Measurements from ENCODE around the gene CTSZ. TPM values are rescaled to one million over a fixed set of nuclear protein-coding genes. Genes with fewer than 3 reads are reported as not detected.
A peak's percentile ranks its signal among the peaks of the same experiment; 100 is the strongest.

CTSZ gene
- total and polyA plus RNA-seq, 2 of the 8 experiments (the other 6 are each of a cell fraction or from before 2014, with no cell fraction given): 32.8 to 34.0 TPM

GRCh38 chr20:58973179-58973578 lies 33.9 kb downstream of the CTSZ start:
- Histone ChIP-seq H2BK15ac (ENCODE audit: low read length) (no peak overlapping the region), H2BK12ac (ENCODE audit: low read depth, low read length) (no peak overlapping the region), H3K23me2 (ENCODE audit: low read depth, low read length) (no peaks in the 10 kb centered on the region), H2BK5ac (ENCODE audit: low read depth, low read length) (no peak overlapping the region), H2AK5ac (ENCODE audit: low read depth, low read length) (no peak overlapping the region), H3K4me3 (ENCODE audit: extremely low read depth in 1 of 4, insufficient read depth in 2 of 4, low read depth in 3 of 4, low read length in 4 of 4) (no peak overlapping the region), H3K9ac (replicated peaks in 1 of 4; ENCODE audit: extremely low read depth in 1 of 4, low read depth in 3 of 4, low read length in 3 of 4) (no peak overlapping the region), H3K27me3 (replicated peaks in 1 of 4; ENCODE audit: control insufficient read depth in 3 of 4, extremely low read depth in 1 of 4, insufficient read depth in 3 of 4, low read length in 3 of 4) (no peaks in the 10 kb centered on the region; a peak in 1 of 7 replicates), H4K8ac (ENCODE audit: extremely low read depth, insufficient read depth, low read length) (no peak overlapping the region), H3K4ac (replicated peaks; ENCODE audit: insufficient read length, low read depth, low read length) (no peak overlapping the region), H4K5ac (ENCODE audit: insufficient read length, low read depth, low read length) (no peak overlapping the region), H4K20me1 (replicated peaks in 1 of 2; ENCODE audit: control insufficient read depth in 1 of 2, insufficient read depth in 2 of 2, low read length in 2 of 2) (no peaks in the 10 kb centered on the region), H2BK120ac (replicated peaks; ENCODE audit: low read depth, low read length) (no peak overlapping the region), H3K79me1 (ENCODE audit: low read depth, low read length) (no peaks in the 10 kb centered on the region), H3K18ac (ENCODE audit: extremely low read depth, low read length) (no peak overlapping the region), H4K91ac (replicated peaks; ENCODE audit: insufficient read length, low read length) (no peak overlapping the region), H3K79me2 (ENCODE audit: control insufficient read depth in 1 of 2, insufficient read depth in 2 of 2, low read length in 2 of 2) (no peaks in the 10 kb centered on the region), H3K23ac (ENCODE audit: insufficient read length) (no peak overlapping the region), H2AFZ (ENCODE audit: low read length) (no peak overlapping the region; the same call in 1 of the 2 replicates), H3K36me3 (ENCODE audit: control insufficient read depth in 2 of 4, insufficient read depth in 4 of 4, low read length in 3 of 4) (no peaks in the 10 kb centered on the region), H3K56ac (replicated peaks; ENCODE audit: insufficient read length, low read depth, low read length) (no peak overlapping the region), H3K4me1 (replicated peaks in 1 of 4; ENCODE audit: control insufficient read depth in 3 of 4, insufficient read depth in 4 of 4, low read length in 3 of 4) (peaks cover 0 to 2% (median 0%) of the 10 kb centered on the region in 4 experiments; a peak in 2 of 7 replicates), H3K27ac (ENCODE audit: low read depth, low read length) (no peak overlapping the region), H3K4me2 (ENCODE audit: insufficient read depth in 1 of 2, low read depth in 2 of 2, low read length in 2 of 2) (no peak overlapping the region), H2BK20ac (ENCODE audit: low read length) (no peak overlapping the region), H3K9me3 (ENCODE audit: insufficient read depth in 2 of 2, low read depth in 1 of 2, low read length in 1 of 2) (no peaks in the 10 kb centered on the region), H3K14ac (ENCODE audit: insufficient read length) (no peak overlapping the region)
- CTCF ChIA-PET (ENCODE audit: partially characterized antibody): interaction anchor here (0.7 kb wide), 1 partner anchor 937 kb away, joined by 3 read pairs; no protein-coding TSS in a partner anchor
- DNase-seq (ENCODE audit: low read depth in 1 of 2, low spot score in 2 of 2): peak in 1 of 2 experiments; percentile 33
- POLR2A ChIA-PET (ENCODE audit: partially characterized antibody): no interaction called here
- WGBS, 2 experiments (ENCODE audit: extremely low coverage in 1 of 2, insufficient coverage in 1 of 2, insufficient read length in 1 of 2, insufficient replicate concordance in 2 of 2, low coverage in 1 of 2, low lambda C conversion rate in 2 of 2, missing lambda C conversion rate in 1 of 2): 51% methylated on average over 4 of the region's 4 CpGs; no CpG with 5 or more reads in 1 of the 2 experiments
- FAIRE-seq: no peak
- TF ChIP-seq EZH2 (IDR thresholded peaks at IDR 0.05; ENCODE audit: low read depth, low read length, severe bottlenecking) (no peak), E2F6 (IDR thresholded peaks at IDR 0.05) (no peak), ASH2L (IDR thresholded peaks at IDR 0.05; ENCODE audit: low read length) (no peak), BRCA1 (IDR thresholded peaks at IDR 0.05; ENCODE audit: low read depth, low read length) (no peak), KDM5A (IDR thresholded peaks at IDR 0.05; ENCODE audit: low read length) (no peak), KDM1A (IDR thresholded peaks at IDR 0.05; ENCODE audit: borderline replicate concordance, low read length) (no peak), POLR2A (IDR thresholded peaks at IDR 0.05; ENCODE audit: control extremely low read depth in 1 of 2, low read depth in 2 of 2, low read length in 2 of 2) (no peak), GABPA (IDR thresholded peaks at IDR 0.05; ENCODE audit: borderline replicate concordance, insufficient read depth, low read length) (no peak), TAF7 (optimal IDR thresholded peaks at IDR 0.05; ENCODE audit: borderline replicate concordance, low read depth, low read length) (no peak), CBX5 (IDR thresholded peaks at IDR 0.05; ENCODE audit: low read depth, low read length) (no peak), CTCF (IDR thresholded peaks at IDR 0.05; ENCODE audit: control extremely low read depth in 1 of 3, insufficient read depth in 1 of 3, low read depth in 1 of 3, low read length in 3 of 3) (no peak), TEAD4 (IDR thresholded peaks at IDR 0.05; ENCODE audit: low read depth, low read length) (no peak)

Measured in H1 (cell line).